Putamen (tissue), 1 donor: ENCODE measurements around the gene GAS2L1.

Experiments used
- DNase-seq: peaks from one replicate; pipeline ENCODE4 v3.0.0-alpha.2; 2016; ENCODE audit warnings: low spot score

The GAS2L1 gene

DNA sequence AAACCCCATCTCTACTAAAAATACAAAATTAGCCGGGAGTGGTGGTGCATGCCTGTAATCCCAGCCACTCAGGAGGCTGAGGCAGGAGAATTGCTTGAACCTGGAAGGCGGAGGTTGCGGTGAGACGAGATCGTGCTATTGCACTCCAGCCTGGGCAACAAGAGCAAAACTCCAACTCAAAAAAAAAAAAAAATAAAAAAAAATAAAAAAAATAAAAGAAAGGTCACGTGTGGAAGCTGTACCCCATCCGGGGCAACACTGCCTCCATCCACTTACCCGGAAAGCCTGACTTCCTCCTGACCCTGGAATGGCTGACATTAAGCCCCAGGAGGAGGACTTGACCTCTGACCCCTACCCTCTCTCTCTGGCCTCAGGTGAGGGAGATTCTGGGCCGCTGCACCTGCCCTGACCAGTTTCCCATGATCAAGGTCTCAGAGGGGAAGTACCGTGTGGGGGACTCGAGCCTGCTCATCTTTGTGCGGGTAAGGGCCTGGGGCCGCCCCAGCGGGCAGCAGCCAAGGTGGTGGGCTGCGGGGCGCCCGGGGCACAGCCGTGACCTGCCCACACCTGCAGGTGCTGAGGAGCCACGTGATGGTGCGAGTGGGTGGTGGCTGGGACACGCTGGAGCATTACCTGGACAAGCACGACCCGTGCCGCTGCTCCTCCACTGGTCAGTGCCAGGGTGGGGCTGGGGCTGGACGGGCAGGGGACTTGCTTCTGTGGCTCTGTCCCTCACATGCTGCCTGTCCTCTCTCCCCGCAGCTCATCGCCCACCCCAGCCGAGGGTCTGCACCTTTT, 3.8 kb downstream of the GAS2L1 start:
- no peak for DNase-seq

DNA sequence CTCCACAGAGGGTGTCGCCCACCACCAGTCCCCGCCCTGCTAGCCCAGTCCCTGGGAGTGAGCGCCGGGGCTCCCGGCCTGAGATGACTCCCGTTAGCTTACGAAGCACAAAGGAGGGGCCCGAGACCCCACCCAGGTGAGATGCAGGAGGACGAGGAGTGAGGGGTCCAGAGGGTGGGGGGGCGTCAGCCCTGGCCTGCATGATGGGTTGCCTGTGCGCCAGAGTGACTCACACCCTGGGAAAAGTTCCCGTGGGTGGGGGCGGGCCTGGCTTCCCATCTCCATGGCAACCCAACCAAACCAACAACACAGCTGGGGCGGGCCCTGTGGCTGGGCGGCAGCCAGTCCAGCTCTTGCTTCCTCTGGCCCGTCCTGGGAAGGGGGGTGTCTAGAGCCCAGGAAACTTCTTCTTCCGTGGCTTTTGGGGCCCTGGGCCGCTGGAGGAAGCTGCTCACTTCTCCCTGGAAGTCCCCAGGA, 4.5 kb downstream of the GAS2L1 start:
- peak; percentile 91 for DNase-seq

DNA sequence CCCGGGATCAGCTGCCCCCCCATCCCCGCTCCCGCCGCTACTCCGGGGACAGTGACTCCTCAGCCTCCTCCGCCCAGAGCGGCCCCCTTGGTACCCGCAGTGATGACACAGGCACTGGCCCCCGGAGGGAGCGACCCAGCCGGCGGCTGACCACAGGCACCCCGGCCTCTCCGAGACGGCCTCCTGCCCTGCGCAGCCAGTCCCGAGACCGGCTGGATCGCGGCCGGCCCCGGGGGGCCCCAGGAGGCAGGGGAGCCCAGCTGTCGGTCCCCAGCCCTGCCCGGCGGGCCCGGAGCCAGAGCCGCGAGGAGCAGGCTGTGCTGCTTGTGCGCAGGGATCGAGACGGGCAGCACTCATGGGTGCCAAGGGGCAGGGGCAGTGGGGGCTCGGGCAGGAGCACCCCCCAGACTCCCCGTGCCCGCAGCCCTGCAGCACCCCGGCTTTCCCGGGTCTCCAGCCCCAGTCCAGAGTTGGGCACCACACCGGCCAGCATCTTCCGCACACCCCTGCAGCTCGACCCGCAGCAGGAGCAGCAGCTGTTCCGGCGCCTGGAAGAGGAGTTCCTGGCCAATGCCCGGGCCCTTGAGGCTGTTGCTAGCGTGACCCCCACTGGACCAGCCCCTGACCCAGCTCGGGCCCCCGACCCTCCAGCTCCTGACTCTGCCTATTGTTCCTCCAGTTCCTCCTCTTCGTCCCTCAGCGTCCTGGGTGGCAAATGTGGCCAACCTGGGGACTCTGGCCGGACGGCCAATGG, 5.2 kb downstream of the GAS2L1 start:
- no peak for DNase-seq

DNA sequence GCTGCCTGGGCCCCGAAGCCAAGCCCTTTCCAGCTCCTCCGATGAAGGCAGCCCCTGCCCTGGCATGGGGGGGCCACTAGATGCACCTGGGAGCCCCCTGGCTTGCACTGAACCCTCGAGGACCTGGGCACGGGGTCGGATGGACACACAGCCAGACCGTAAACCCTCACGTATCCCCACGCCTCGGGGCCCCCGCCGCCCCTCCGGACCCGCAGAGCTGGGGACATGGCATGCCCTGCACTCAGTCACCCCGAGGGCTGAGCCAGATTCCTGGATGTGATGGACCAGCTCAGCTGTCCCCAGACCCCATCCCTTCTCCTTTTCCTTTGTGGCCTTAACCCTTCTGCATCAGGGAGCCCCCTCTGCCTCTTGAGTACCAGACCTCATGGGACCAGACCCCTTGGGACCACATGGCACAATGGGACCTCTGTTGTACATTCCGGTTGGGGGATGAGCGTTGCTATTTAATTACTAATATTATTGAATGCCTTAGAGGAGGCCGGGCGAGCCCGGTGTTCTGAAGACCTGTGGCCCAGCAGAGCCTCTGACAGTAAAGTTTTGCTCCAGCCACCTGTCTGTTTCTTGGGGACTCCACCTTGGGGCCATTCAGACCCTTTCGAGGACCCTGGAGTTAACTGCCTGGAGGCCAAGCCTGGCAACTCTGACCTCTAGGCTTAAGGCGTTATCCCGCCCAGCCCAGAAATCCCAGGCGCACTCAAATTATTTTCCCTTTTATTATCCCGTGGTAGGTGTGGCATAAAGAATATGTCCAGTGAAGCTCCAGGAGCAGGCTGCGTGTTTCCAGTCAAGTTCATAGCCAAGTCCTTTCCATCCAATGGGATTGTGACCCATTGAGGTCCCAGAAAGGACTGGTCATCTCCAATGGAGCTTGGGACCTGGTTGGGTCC, 6.0 kb downstream of the GAS2L1 start:
- no peak for DNase-seq

DNA sequence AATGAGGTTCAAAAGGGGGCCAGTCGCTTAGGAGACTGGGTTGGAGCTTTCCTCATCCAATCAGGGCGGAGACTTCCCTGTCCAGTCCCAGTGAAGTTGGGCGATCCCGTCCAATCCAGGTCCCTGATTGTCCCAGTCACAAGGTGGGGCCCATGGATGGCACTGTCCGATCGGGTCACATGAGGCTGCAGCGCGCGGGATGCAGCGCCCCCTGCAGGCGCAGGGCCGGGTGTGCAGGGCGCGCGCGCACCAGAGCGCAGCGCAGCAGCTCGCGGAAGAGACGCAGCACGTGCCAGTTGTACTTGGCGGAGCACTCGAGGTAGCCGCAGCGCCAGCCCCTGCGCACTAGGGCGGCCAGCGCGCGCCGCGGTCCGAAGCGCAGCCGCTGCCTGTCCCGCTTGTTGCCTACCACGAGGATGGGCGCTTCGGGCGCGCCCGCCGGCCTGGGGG, 6.7 kb downstream of the GAS2L1 start:
- DNase-seq: no peak

DNA sequence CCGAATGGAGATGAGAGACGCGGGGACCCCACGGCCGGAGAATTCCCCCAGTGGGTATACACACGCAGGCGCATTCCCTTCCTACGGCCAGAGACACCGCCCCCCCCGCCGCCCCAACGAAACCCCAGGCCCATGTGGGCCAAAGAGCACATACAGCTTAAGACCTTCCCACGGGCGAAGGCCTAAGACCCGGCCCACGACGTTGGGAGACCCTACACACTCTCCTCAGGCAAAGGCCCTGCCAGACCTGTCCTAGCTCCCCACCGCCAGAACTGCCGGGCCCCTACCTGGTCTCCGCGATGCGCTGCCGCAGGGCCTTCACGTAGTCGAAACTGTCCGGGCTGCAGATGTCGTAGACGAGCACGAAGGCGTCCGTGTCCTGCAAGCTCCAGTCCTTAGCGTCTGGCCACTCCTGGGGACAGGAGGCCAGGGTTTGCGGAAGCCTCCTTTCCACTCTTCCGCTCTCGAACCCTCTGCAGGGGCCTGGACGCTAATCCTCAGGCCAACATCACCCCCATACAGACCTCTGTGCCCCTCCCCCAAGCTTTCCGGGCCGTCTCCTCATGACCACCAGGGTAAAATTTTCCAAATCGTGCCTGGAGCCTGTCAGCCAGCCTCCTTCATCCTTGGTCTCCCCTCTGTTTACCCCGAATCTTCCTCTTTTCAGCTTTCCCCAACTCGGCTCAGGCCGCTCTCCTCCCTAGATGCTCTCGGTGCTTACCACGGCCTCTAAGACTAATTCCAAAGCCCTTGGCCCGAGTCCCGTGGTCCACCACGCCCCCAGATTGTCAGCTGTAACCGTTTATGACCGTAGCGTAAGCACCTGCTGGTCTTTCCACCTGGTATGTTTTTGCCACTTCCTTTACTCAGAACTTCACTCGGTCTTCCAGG, 7.4 kb downstream of the GAS2L1 start:
- DNase-seq: no peak

DNA sequence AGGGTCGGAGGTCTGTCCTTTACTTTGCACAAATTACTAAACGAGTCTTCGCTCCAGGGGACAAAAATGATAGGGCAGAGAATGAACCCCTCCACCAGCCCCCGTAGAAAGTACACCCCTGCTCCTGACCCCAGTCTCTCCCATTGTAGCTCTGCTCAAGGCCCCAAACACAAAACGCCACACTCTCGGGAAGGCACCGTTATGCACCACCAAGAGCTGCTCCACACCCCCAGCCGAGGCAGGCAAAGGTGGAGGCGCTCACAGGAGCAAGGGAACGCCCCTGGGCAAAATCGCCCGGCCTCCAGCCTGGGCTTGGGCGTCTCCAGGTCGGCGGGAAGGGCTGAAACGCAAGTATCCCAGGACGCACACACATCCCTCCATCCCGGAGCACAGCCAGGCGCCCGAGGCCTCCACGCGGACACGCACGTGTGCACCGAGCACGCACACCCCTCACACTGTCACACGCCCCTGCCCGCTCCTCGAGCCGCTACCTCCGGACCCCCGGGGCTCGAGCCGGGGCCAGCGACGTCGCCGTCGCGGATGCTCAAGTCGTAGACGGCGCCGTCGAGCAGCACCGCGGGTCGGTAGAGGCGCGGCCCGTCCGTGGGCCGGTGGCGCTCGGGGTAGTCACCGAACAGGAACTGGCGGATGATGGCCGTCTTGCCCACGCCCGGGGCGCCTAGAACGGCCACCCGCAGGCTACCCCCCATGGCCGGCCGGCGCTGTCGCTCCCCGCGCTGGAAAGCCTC, 8.3 kb downstream of the GAS2L1 start:
- DNase-seq: no peak

DNA sequence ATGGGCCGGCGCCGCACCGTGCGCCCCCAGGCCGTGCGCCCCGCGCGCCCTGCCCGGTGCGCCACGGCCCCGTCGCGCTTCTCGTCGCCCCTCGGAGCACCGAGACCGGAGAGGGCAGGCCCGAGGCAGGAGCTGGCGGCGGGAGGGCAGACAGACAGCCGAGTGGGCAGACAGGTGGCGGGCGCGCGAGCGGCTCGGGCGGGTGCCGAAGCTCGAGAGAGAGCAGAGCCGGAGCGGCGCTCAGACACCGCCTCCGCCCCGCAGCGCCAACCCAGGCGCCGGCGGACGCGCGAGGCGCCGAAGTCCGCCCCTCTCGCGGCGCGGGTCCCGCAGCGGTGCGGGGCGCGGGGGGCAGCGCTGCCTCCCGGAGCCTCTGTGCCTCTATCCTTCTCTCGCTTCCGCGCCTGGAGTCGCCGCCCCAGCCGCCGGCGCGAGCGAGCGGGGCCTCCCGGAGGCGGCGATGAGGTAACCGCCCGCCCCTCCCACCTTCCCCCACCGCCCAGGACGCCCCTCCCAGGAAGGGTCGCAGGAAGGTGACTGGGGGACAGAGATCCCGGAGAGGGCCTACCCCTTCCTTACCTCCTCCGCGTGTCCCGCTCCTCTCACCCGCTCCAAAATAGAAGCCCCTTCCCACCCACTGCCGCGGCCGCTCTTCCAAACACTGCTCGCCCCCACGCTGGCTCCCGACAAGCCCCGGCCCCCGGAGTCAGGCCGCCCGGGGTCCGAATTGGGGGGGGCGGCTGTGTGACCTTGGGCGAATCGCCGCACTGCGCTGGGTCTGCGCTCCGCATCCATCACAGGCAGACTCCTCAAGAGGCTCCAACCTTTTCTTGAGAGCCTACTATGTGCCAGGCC, 9.1 kb downstream of the GAS2L1 start, which contains the start of gene RASL10A:
RASL10A (minus strand) TSS at position 412 of the 855 bp plus-strand sequence. CDS start 451 bp downstream, outside the sequence.
- no peak for DNase-seq

DNA sequence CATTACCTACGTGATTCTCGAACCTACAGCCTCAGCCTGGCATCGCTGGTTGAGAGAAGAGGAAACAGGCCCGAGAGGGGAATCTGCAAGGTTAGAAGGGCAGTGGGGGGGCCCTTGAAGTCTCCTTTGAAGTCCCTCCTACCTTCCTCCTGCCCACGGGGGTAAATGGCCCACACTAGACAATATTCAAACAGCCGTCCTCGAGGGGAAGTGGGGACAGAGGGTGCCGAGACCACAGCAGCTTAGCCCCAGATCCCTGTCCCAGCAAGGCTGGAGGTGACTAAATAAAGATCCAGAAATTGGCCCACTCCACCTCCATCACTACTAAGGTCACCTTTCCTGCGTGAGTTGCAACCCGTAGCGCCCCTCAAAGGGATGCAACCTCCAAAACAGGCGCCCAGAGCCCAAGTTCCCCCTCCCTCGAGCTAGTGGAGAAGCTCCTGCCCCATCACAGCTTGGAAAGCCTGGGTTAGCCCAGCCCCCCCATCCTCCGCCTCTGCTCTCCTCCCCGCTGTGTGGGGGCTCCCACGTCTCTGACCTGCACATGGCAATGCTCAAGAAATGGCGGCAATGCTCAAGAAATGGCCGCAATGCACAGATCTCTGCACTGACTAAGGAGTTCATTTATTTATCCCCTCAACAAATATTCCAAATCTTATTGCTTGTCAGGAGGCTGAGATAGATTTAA, 9.8 kb downstream of the GAS2L1 start:
- DNase-seq: no peak

DNA sequence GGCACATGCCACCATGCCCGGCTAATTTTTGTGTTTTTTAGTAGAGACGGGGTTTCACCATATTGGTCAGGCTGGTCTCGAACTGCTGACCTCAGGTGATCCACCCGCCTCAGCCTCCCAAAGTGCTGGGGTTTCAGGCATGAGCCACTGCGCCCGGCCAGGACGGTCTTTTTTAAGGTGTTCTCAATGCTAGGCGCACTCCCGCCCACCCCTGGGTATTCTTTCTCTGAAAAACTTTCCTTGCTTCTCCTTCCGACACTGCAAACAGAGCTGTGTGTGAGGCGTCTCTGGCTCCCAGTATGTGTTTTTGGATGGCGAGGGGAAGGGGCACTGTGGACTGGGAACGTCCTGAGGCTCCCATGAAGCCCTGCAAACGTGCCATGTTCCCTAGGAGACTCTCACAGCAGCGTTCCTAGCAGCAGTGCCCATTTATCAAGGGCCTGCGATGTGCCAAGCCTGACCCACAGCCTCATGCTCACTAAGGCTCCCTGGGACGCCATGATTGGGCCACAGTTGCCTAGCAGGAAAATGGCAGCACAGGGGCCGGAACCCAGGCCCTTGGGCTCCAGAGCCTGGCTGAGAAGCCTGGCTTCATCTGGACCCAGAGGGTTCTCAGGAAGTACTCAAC, 11.5 kb downstream of the GAS2L1 start:
- DNase-seq: no peak

DNA sequence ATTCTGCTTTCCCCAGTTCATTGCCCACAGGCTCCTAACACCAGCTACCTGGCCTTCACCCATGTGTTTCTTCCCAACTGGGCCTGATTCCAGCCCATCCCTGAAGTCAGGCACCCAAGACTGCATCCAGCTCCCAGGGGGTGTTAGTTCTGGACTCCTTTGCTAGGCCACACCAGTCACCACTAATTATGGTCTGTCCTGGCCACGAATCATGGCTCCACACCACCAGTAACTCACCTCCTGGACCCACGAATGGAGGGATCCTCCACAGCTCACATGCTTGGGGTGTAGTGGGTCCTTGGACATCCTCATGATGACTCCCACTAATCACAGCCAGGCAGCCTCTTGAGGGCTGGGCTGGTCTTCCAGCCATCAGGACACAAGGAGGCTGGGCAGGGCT, 12.6 kb downstream of the GAS2L1 start:
- no peak for DNase-seq

DNA sequence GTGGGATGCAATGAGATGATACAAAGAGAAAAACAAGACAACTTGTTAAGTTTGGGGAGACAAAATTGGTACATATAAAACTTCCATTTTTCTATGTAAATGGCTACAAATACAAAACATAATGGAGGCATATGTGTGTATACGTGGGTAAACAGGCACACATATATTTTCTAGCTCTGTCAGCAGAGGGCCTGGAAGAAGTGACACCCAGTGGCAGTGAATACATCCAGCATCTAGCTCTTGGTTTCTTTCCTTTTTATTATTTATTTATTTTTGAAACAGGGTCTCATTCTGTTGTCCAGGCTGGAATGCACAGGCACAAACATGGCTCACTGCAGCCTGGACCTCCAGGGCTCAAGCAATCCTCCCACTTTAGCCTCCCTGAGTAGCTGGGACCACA, 14.1 kb downstream of the GAS2L1 start:
- DNase-seq: no peak

DNA sequence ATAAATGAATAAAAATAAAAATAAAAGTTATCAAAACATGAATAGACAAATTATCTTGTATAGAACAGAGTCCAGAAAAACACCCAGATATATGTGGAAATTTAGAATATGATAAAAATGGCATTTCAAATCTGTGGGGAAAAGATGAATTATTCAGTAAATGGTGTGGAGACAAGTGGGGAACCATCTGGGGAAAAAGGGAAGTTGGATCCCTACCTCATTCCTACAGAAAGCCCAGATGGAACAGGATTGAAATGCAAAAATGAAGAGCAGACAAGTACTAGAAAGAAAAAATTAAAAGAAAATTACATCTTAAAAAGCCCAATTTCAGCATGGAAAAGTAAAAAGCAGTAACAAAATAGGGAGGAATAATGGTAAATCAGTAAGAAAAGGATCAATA, 17.2 kb downstream of the GAS2L1 start:
- DNase-seq: no peak

DNA sequence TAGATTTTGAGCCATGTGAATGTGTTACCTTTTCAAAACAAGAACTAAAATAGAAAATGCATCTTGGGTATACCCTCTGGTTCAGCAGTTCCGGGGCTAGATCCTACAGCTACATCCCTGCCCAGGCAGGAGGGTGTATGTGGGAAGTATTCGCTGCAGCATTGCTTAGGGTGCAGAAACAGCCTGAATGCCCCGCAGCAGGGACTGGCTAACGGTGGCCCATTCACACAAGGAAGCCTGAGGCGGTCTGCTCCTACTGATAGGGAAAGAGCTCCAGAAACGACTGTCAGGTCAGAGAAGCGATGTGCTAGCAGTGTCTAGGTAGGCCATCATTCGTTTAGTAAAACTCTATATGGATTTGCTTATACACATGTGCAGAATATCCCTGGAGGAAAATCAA, 18.9 kb downstream of the GAS2L1 start:
- DNase-seq: no peak

DNA sequence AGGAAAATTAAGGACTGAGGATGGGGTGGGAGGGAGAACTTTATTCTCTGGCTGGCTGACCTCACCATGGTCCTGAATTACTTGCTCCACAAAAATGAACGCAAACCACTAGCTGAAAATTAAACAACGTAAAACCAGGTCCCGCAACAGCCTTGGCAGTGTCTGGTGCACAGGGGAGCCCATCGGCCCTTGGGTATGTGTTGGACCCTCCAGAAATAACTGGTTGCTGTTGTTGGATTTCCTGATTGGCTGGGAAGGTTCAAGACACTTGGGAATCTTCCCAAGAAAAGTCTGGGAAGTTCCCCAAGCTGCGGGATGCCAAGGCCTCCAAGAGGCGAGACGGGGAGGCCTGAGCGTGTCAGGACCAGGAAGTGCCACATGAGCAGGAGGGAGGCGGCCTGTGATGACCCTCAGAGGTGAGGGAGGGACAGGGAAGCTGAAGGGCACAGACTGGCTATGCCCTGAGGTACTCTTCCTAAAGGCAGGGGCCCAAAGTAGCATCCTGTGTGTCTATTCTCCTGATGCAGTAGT, 19.4 kb downstream of the GAS2L1 start:
- DNase-seq: no peak

DNA sequence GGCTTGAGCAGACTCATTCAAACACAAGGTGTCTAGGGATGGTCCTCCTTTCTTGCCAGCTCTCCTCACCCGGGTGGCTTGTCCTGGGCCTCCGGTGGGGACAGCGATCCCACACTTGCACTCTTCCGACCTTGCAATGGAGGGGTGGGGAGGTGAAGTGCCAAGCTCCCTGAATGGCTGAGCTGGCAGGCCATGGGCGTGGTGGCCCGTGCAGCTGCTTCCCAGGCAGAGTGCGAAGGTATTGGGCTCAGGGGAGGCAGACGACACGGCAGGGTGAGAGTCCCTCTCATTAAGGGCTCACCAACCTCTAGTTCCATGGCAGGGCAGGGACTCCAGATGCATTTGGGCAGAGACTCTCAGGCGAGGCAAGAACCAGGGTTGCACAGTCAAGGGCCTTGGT, 20.0 kb downstream of the GAS2L1 start:
- no peak for DNase-seq

DNA sequence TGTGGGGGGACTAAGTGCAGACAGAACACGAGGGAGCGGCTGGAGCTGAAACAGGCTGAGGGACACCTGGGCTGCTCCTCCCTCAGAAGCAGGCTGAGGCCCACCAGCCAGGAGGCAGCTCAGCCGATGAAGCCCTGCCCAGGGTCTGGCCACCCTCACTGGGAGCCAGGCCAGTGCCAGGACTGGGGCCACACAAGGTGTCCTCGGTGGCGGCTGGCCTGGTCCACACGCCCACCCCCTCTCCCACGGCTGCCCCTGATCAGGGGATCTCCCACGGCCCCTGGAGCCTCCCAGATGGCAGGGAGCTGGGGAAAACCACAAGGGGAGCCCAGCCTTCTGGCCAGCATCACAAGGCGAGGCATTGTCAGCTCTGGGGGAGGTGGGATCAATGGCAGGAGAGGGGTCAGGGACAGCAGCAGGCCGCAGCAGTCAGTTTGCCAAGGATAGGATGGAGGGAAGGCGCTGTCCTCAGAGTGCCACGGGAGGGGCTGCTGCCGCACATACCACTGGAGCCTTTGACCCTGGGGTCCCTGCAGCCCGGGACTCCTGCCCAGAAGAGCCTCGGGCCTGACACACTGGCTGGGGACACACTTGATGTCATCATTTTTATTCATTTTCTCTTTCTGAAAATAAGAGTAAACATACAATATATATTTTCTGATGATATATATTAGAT, 20.8 kb downstream of the GAS2L1 start:
- DNase-seq: no peak
